Neural cell (in vitro differentiated cells): ENCODE results near the gene EPHB3. TPM values are rescaled to one million over a fixed set of nuclear protein-coding genes. Genes with fewer than 3 reads are reported as not detected.

Source experiments
- H2AFZ ChIP-seq: fragments of 200-600, 300-800 bp; sonication (generic), shearing (Covaris generic); 2 replicates; pipeline ENCODE4 v1.6.0; 2014; ENCODE audit warnings: low read depth, mild to moderate bottlenecking, antibody characterized with exemption, low read length, moderate library complexity
- H3F3A ChIP-seq: fragments of 200-600 bp; shearing (Covaris generic); 2 replicates; pipeline ENCODE4 v1.6.1; 2016; ENCODE audit warnings: mild to moderate bottlenecking, moderate library complexity, mixed read lengths, antibody characterized with exemption, low read length; ENCODE audit not compliant: insufficient read depth, poor library complexity, severe bottlenecking
- H3K27ac ChIP-seq: fragments of 200-600, 300-800 bp; sonication (generic), shearing (Covaris generic); 2 replicates; pipeline ENCODE4 v1.5.1; 2014; ENCODE audit warnings: mild to moderate bottlenecking, low read length, moderate library complexity
- H3K27me3 ChIP-seq: fragments of 300-800, 200-600 bp; sonication (generic), shearing (Covaris generic); 2 replicates; pipeline ENCODE4 v1.6.0; 2014; ENCODE audit warnings: mild to moderate bottlenecking, low read depth, low read length, moderate library complexity; ENCODE audit not compliant: insufficient read depth
- H3K36me3 ChIP-seq: fragments of 300-800, 200-600 bp; sonication (generic), shearing (Covaris generic); 2 replicates; pipeline ENCODE4 v1.5.1; 2014; ENCODE audit warnings: mild to moderate bottlenecking, antibody characterized with exemption, low read length, moderate library complexity; ENCODE audit not compliant: insufficient read depth
- H3K4me2 ChIP-seq: fragments of 300-800, 200-600 bp; sonication (generic), shearing (Covaris generic); 2 replicates; pipeline ENCODE4 v1.6.0; 2014; ENCODE audit warnings: mild to moderate bottlenecking, low read length
- H3K4me3 ChIP-seq: fragments of 300-800, 200-600 bp; sonication (generic), shearing (Covaris generic); 2 replicates; pipeline ENCODE4 v1.5.1; 2014; ENCODE audit warnings: mild to moderate bottlenecking, low read length, moderate library complexity
- H3K79me2 ChIP-seq: fragments of 200-600 bp; shearing (Covaris generic); replicated peaks from 2 replicates; pipeline ENCODE4 v1.6.0; 2014; ENCODE audit warnings: mild to moderate bottlenecking, low read length, moderate library complexity; ENCODE audit not compliant: insufficient read depth
- H3K9ac ChIP-seq: fragments of 300-800, 200-600 bp; sonication (generic), shearing (Covaris generic); 2 replicates; pipeline ENCODE4 v1.6.1; 2016; ENCODE audit warnings: mild to moderate bottlenecking, low read length, mixed read lengths
- H3K9me2 ChIP-seq: fragments of 200-600 bp; shearing (Covaris generic); 2 replicates; pipeline ENCODE4 v1.6.1; 2016; ENCODE audit warnings: mild to moderate bottlenecking, low read length, mixed read lengths; ENCODE audit not compliant: insufficient read depth
- H3K9me3 ChIP-seq: fragments of 200-600, 300-800 bp; sonication (generic), shearing (Covaris generic); 2 replicates; pipeline ENCODE4 v1.6.1; 2016; ENCODE audit warnings: mild to moderate bottlenecking, mixed run types, low read length, moderate library complexity, mixed read lengths
- H4K20me1 ChIP-seq: fragments of 200-600 bp; shearing (Covaris generic); 2 replicates; pipeline ENCODE4 v1.6.1; 2016; ENCODE audit warnings: mild to moderate bottlenecking, mixed run types; ENCODE audit not compliant: insufficient read depth
- EP300 ChIP-seq: fragments of 450-650 bp; conservative IDR thresholded peaks from 2 replicates; pipeline ENCODE4 v1.6.1; 2014; ENCODE audit warnings: antibody characterized with exemption, mild to moderate bottlenecking, moderate library complexity; ENCODE audit not compliant: poor library complexity, severe bottlenecking
- EZH2 ChIP-seq: fragments of 200-600, 300-800 bp; shearing (Covaris generic), sonication (generic); IDR thresholded peaks from 2 replicates; pipeline ENCODE4 v1.6.1; 2014; ENCODE audit warnings: antibody characterized with exemption, low read length, borderline replicate concordance, mild to moderate bottlenecking; ENCODE audit not compliant: insufficient read depth, poor library complexity, severe bottlenecking
- MXI1 ChIP-seq: fragments of 450-650 bp; conservative IDR thresholded peaks from 2 replicates; pipeline ENCODE4 v1.6.1; 2014; ENCODE audit warnings: antibody characterized with exemption, mild to moderate bottlenecking; ENCODE audit not compliant: poor library complexity, severe bottlenecking
- POLR2AphosphoS5 ChIP-seq: IDR thresholded peaks from 2 replicates; pipeline ENCODE4 v1.6.1; 2012
- RAD21 ChIP-seq: fragments of 450-650 bp; conservative IDR thresholded peaks from 2 replicates; pipeline ENCODE4 v1.6.1; 2014; ENCODE audit warnings: antibody characterized with exemption, mild to moderate bottlenecking, moderate library complexity
- SMC3 ChIP-seq: fragments of 450-650 bp; conservative IDR thresholded peaks from 2 replicates; pipeline ENCODE4 v1.6.1; 2014; ENCODE audit warnings: antibody characterized with exemption, mild to moderate bottlenecking, moderate library complexity; ENCODE audit not compliant: poor library complexity
- TAF1 ChIP-seq: IDR thresholded peaks from 2 replicates; pipeline ENCODE4 v1.6.1; 2012; ENCODE audit warnings: low read depth
- polyA plus RNA-seq: library from polyadenylated mRNA; depleted of rRNA; stranded (reverse); fragments of >200 nt; gene quantifications from 2 replicates; pipeline ENCODE4 v1.2.3, GENCODE V29; 2014
- TF ChIP-seq, protein P1 (sequence below): fragments of 450-650 bp; IDR thresholded peaks from 2 replicates; pipeline ENCODE4 v1.5.1; 2014; ENCODE audit warnings: antibody characterized with exemption, mild to moderate bottlenecking, moderate library complexity; ENCODE audit not compliant: poor library complexity, severe bottlenecking
- TF ChIP-seq, protein P2 (sequence below): IDR thresholded peaks from 2 replicates; pipeline ENCODE4 v1.6.1; 2012; ENCODE audit warnings: borderline replicate concordance

Gene EPHB3
- polyA plus RNA-seq, 1 donor from 2014 or later: 4.3 TPM

DNA sequence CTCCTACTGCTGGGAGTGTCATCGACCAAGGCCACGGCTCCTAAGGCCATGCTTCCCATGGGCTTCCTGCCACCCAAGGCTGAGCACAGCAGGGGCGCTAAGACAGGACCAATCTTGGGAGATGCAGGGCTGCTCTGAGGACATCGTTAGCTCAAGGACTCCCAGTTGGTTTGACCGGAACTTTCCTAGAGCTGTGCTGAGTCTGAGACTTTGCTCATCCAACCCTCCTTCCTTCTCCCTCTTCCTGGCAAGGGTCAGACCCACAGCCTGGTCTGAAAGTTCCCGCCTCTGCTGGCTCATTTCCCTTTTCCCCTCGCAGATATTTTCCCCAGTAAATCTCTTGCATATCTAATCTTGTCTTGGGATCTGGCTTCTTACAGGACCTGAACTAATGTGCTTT, 57.2 kb downstream of the EPHB3 start:
- no peaks in the 10 kb centered on the region for H3K79me2 ChIP-seq
- no peaks in the 10 kb centered on the region for H3K36me3 ChIP-seq
- H3K27ac ChIP-seq: no peak overlapping the region
- no peak overlapping the region for H3K4me3 ChIP-seq
- H3K9me2 ChIP-seq: no peaks in the 10 kb centered on the region
- H4K20me1 ChIP-seq: no peaks in the 10 kb centered on the region
- H3F3A ChIP-seq: no peaks in the 10 kb centered on the region
- no peaks in the 10 kb centered on the region for H3K27me3 ChIP-seq
- TF ChIP-seq EZH2 (no peak), MXI1 (no peak), TAF1 (no peak), SMC3 (no peak), EP300 (no peak), RAD21 (no peak), POLR2AphosphoS5 (no peak)
- TF ChIP-seq, protein P1, sequence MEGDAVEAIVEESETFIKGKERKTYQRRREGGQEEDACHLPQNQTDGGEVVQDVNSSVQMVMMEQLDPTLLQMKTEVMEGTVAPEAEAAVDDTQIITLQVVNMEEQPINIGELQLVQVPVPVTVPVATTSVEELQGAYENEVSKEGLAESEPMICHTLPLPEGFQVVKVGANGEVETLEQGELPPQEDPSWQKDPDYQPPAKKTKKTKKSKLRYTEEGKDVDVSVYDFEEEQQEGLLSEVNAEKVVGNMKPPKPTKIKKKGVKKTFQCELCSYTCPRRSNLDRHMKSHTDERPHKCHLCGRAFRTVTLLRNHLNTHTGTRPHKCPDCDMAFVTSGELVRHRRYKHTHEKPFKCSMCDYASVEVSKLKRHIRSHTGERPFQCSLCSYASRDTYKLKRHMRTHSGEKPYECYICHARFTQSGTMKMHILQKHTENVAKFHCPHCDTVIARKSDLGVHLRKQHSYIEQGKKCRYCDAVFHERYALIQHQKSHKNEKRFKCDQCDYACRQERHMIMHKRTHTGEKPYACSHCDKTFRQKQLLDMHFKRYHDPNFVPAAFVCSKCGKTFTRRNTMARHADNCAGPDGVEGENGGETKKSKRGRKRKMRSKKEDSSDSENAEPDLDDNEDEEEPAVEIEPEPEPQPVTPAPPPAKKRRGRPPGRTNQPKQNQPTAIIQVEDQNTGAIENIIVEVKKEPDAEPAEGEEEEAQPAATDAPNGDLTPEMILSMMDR: no peak
- TF ChIP-seq, protein P2, sequence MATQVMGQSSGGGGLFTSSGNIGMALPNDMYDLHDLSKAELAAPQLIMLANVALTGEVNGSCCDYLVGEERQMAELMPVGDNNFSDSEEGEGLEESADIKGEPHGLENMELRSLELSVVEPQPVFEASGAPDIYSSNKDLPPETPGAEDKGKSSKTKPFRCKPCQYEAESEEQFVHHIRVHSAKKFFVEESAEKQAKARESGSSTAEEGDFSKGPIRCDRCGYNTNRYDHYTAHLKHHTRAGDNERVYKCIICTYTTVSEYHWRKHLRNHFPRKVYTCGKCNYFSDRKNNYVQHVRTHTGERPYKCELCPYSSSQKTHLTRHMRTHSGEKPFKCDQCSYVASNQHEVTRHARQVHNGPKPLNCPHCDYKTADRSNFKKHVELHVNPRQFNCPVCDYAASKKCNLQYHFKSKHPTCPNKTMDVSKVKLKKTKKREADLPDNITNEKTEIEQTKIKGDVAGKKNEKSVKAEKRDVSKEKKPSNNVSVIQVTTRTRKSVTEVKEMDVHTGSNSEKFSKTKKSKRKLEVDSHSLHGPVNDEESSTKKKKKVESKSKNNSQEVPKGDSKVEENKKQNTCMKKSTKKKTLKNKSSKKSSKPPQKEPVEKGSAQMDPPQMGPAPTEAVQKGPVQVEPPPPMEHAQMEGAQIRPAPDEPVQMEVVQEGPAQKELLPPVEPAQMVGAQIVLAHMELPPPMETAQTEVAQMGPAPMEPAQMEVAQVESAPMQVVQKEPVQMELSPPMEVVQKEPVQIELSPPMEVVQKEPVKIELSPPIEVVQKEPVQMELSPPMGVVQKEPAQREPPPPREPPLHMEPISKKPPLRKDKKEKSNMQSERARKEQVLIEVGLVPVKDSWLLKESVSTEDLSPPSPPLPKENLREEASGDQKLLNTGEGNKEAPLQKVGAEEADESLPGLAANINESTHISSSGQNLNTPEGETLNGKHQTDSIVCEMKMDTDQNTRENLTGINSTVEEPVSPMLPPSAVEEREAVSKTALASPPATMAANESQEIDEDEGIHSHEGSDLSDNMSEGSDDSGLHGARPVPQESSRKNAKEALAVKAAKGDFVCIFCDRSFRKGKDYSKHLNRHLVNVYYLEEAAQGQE: no peak
- no peak overlapping the region for H3K9ac ChIP-seq
- no peak overlapping the region for H3K4me2 ChIP-seq
- H3K9me3 ChIP-seq: no peaks in the 10 kb centered on the region
- no peak overlapping the region for H2AFZ ChIP-seq

DNA sequence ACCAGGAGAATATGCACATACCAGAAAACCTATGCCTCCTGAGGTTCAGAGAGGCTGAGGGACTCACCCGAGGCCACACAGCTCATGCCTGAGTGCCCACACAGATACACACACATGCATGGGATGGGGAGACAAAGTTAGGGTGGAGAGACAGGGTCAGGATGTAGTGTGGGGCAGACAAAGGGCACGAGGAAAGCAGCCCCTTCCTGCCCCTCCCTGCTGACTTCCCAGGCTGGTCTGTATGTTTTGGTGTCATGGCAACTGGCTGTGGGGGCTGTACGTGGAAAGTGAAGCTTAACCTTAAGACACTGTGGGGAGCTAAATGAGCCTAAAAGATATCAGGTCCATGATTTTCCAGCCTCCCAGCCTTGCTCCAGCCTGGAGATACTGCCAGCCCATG, 57.8 kb downstream of the EPHB3 start:
- no peak overlapping the region for H3K4me2 ChIP-seq
- no peaks in the 10 kb centered on the region for H3K27me3 ChIP-seq
- H3K9me2 ChIP-seq: no peaks in the 10 kb centered on the region
- H3K9me3 ChIP-seq: no peaks in the 10 kb centered on the region
- no peaks in the 10 kb centered on the region for H3F3A ChIP-seq
- H3K9ac ChIP-seq: no peak overlapping the region
- H4K20me1 ChIP-seq: no peaks in the 10 kb centered on the region
- H2AFZ ChIP-seq: no peak overlapping the region
- H3K27ac ChIP-seq: no peak overlapping the region
- no peaks in the 10 kb centered on the region for H3K79me2 ChIP-seq
- H3K4me3 ChIP-seq: no peak overlapping the region
- no peaks in the 10 kb centered on the region for H3K36me3 ChIP-seq
- TF ChIP-seq RAD21 (no peak), TAF1 (no peak), SMC3 (no peak), MXI1 (no peak), POLR2AphosphoS5 (no peak), EP300 (no peak), EZH2 (no peak)
- TF ChIP-seq, protein P1: no peak
- TF ChIP-seq, protein P2: no peak
